GM13977 (cell line): ENCODE data around the gene KIAA1328.
"Not testable (repeated sequence)": the region's sequence is repeated elsewhere in the genome, so short reads cannot be mapped to it uniquely, and the experiment has no call there.

ENCODE experiments used
- DNase-seq: peaks from one replicate; pipeline ENCODE4 v3.0.0; 2012; ENCODE audit warnings: low spot score
- CTCF ChIP-seq: IDR thresholded peaks from 2 replicates; pipeline ENCODE4 v1.5.1; 2012; ENCODE audit warnings: mild to moderate bottlenecking, control low read depth; ENCODE audit not compliant: insufficient read depth; ENCODE audit errors: extremely low read depth, missing control alignments
- in situ Hi-C: fragments of 300-500 bp; cut with MboI; formaldehyde crosslinking; loops from one replicate; pipeline ENCODE4 v1.12.0; 2022; ENCODE audit warnings: low sequenced_read_pairs, low pct_unique_long_range_greater_than_20kb, mixed read lengths, inconsistent platforms; ENCODE audit not compliant: unreplicated experiment

The KIAA1328 gene

GRCh38 chr18:36899289-36899688 lies 70.4 kb downstream of the KIAA1328 start:
- peak; percentile 6 for DNase-seq
- in situ Hi-C loops, result no loop called here
- TF ChIP-seq CTCF, result peak; percentile 15

- in situ Hi-C loops, result no loop called here
- no peak for DNase-seq
- no peak for TF ChIP-seq CTCF
These were observed 71.5 kb downstream of the KIAA1328 start for GRCh38 chr18:36900466-36900865.

- TF ChIP-seq CTCF, result no peak
- in situ Hi-C loops, result no loop called here
These were observed 72.4 kb downstream of the KIAA1328 start for GRCh38 chr18:36901277-36901701.

GRCh38 chr18:36903215-36903928 lies 74.4 kb downstream of the KIAA1328 start:
- no peak for TF ChIP-seq CTCF
- no peak for DNase-seq
- in situ Hi-C loops, result no loop called here

More at GRCh38 chr18:36901277-36901701, 72.4 kb downstream of the KIAA1328 start:
- no peak for DNase-seq

- TF ChIP-seq CTCF, result no peak
- DNase-seq, result no peak
- in situ Hi-C loops, result no loop called here
These were observed 76.6 kb downstream of the KIAA1328 start for GRCh38 chr18:36905571-36905970.

- DNase-seq, in situ Hi-C loops: not testable (repeated sequence)
These were observed 80.4 kb downstream of the KIAA1328 start for GRCh38 chr18:36909282-36909681.

GRCh38 chr18:36912887-36913286 lies 84.0 kb downstream of the KIAA1328 start:
- in situ Hi-C loops, result no loop called here
- no peak for TF ChIP-seq CTCF
- no peak for DNase-seq
